Neural crest cell (in vitro differentiated cells): Measurements from ENCODE around the gene PYGO2. TPM values are rescaled to one million over a fixed set of nuclear protein-coding genes. Genes with fewer than 3 reads are reported as not detected.
A peak's percentile ranks its signal among the peaks of the same experiment; 100 is the strongest.

Source experiments
- DNase-seq: peaks from one replicate; pipeline ENCODE4 v3.0.0; 2021; ENCODE audit warnings: low read depth, mixed read lengths, low spot score
- H3K27ac Mint-ChIP-seq: one replicate; pipeline ENCODE4 v1.8.0; 2021; ENCODE audit warnings: mild to moderate bottlenecking, mixed read lengths; ENCODE audit not compliant: unreplicated experiment
- H3K27me3 Mint-ChIP-seq: 2 replicates; pipeline ENCODE4 v1.8.0; 2021; ENCODE audit warnings: low read depth, mild to moderate bottlenecking, mixed read lengths
- H3K36me3 Mint-ChIP-seq: 2 replicates; pipeline ENCODE4 v1.8.0; 2021; ENCODE audit warnings: low read depth, mild to moderate bottlenecking, mixed read lengths
- H3K4me1 Mint-ChIP-seq: 2 replicates; pipeline ENCODE4 v1.8.0; 2021; ENCODE audit warnings: mixed read lengths
- H3K4me3 Mint-ChIP-seq: one replicate; pipeline ENCODE4 v1.8.0; 2021; ENCODE audit warnings: mild to moderate bottlenecking, mixed read lengths
- H3K9me3 Mint-ChIP-seq: 2 replicates; pipeline ENCODE4 v1.8.0; 2021; ENCODE audit warnings: mixed read lengths
- CTCF ChIP-seq: fragments of 200-600 bp; sonication (generic); conservative IDR thresholded peaks from 2 replicates; pipeline ENCODE4 v1.5.0; 2021; ENCODE audit warnings: antibody characterized with exemption, mild to moderate bottlenecking
- total RNA-seq: library from RNA; stranded (reverse); gene quantifications from 2 replicates; pipeline ENCODE4 v1.2.1, GENCODE V29; 2021

The PYGO2 gene
- total RNA-seq, 1 donor from 2014 or later = 65.1 TPM

GRCh38 chr1:154955718-154956543, 5.7 kb downstream of the PYGO2 start, which contains the start of gene PBXIP1:
Gene PBXIP1, minus strand, starts transcription at chr1:154956099. Its CDS starts 2,378 bp downstream, at chr1:154953721.
- peak; percentile 74 for DNase-seq
- Mint-ChIP-seq H3K4me3 (peak within 1 kb of the TSS; percentile 90), H3K9me3 (no peaks in the 10 kb centered on the region), H3K27me3 (no peaks in the 10 kb centered on the region), H3K4me1 (peaks cover 59% of the 10 kb centered on the region), H3K27ac (peak within 1 kb of the TSS; percentile 98), H3K36me3 (no peaks in the 10 kb centered on the region)
- peak; percentile 8 for TF ChIP-seq CTCF

- no peaks in the 10 kb centered on the region for H3K36me3 Mint-ChIP-seq
- peak overlapping the region; percentile 98 for H3K27ac Mint-ChIP-seq
- no peaks in the 10 kb centered on the region for H3K27me3 Mint-ChIP-seq
- H3K4me3 Mint-ChIP-seq = peak overlapping the region; percentile 90
- no peaks in the 10 kb centered on the region for H3K9me3 Mint-ChIP-seq
- no peak for TF ChIP-seq CTCF
- DNase-seq = no peak
- H3K4me1 Mint-ChIP-seq = peaks cover 53% of the 10 kb centered on the region
Measured at GRCh38 chr1:154955039-154955717, 6.4 kb downstream of the PYGO2 start.

GRCh38 chr1:154954541-154954940, 7.0 kb downstream of the PYGO2 start:
- Mint-ChIP-seq H3K4me1 (peaks cover 53% of the 10 kb centered on the region), H3K9me3 (no peaks in the 10 kb centered on the region), H3K27ac (peak overlapping the region; percentile 98), H3K27me3 (no peaks in the 10 kb centered on the region), H3K36me3 (no peaks in the 10 kb centered on the region), H3K4me3 (peak overlapping the region; percentile 90)
- no peak for DNase-seq
- TF ChIP-seq CTCF = no peak

GRCh38 chr1:154953611-154954038, 8.0 kb downstream of the PYGO2 start:
- H3K27ac Mint-ChIP-seq = no peak overlapping the region
- peaks cover 53% of the 10 kb centered on the region for H3K4me1 Mint-ChIP-seq
- no peaks in the 10 kb centered on the region for H3K9me3 Mint-ChIP-seq
- no peak for DNase-seq
- no peaks in the 10 kb centered on the region for H3K27me3 Mint-ChIP-seq
- no peak for TF ChIP-seq CTCF
- H3K36me3 Mint-ChIP-seq = no peaks in the 10 kb centered on the region
- H3K4me3 Mint-ChIP-seq = no peak overlapping the region

GRCh38 chr1:154952664-154953063, 8.9 kb downstream of the PYGO2 start:
- Mint-ChIP-seq H3K4me3 (peak overlapping the region; percentile 44), H3K27me3 (no peaks in the 10 kb centered on the region), H3K4me1 (peaks cover 53% of the 10 kb centered on the region), H3K27ac (peak overlapping the region; percentile 90), H3K36me3 (no peaks in the 10 kb centered on the region), H3K9me3 (no peaks in the 10 kb centered on the region)
- no peak for TF ChIP-seq CTCF
- no peak for DNase-seq
